Heart left ventricle (tissue), 16 donors: ENCODE results near the gene SUCO. TPM values are rescaled to one million over a fixed set of nuclear protein-coding genes. Genes with fewer than 3 reads are reported as not detected.
"Not testable (repeated sequence)": the region's sequence is repeated elsewhere in the genome, so short reads cannot be mapped to it uniquely, and the experiment has no call there.

Experiments used
- ATAC-seq, 4 donors: fragments of 200-7000 bp; cut with Tn5 transposase; one replicate each; pipeline ENCODE4 v1.9.1; 2020 to 2022; ENCODE audit warnings: moderate library complexity in 4 of 4, mild to moderate bottlenecking in 3 of 4, moderate number of reproducible peaks in 1 of 4
- DNase-seq, 5 donors: peaks; one replicate each; pipeline ENCODE4 v3.0.0-alpha.2; 2020
- H3K27ac ChIP-seq, 12 donors: fragments of 200-600 bp; sonication (generic) in 4 of 12; one replicate each; pipeline versions ENCODE4 v1.5.0 to v1.8.0; 2016 to 2022; ENCODE audit warnings: mild to moderate bottlenecking in 2 of 12
- H3K27me3 ChIP-seq, 9 donors: fragments of 200-600 bp; sonication (generic) in 2 of 9; one replicate each; pipeline versions ENCODE4 v1.5.1 to v1.8.0; 2016 to 2022; ENCODE audit warnings: mild to moderate bottlenecking in 3 of 9
- H3K36me3 ChIP-seq, 9 donors: fragments of 200-600 bp; sonication (generic) in 2 of 9; one replicate each; pipeline versions ENCODE4 v1.5.0 to v1.8.0; 2018 to 2022; ENCODE audit warnings: mild to moderate bottlenecking in 2 of 9
- H3K4me1 ChIP-seq, 12 donors: fragments of 200-600 bp; sonication (generic) in 4 of 12; one replicate each; pipeline versions ENCODE4 v1.5.0 to v1.8.0; 2016 to 2022; ENCODE audit warnings: mild to moderate bottlenecking in 3 of 12
- H3K4me3 ChIP-seq, 12 donors: fragments of 200-600 bp; sonication (generic) in 4 of 12; one replicate each; pipeline versions ENCODE4 v1.5.0 to v1.8.0; 2017 to 2022; ENCODE audit warnings: mild to moderate bottlenecking in 9 of 12, moderate library complexity in 4 of 12
- H3K9me3 ChIP-seq, 12 donors: fragments of 200-600 bp; sonication (generic) in 4 of 12; one replicate each; pipeline versions ENCODE4 v1.5.0 to v1.8.0; 2016 to 2022; ENCODE audit warnings: mild to moderate bottlenecking in 1 of 12
- CTCF ChIP-seq, 12 donors: fragments of 200-600 bp; sonication (generic) in 4 of 12; IDR thresholded peaks; one replicate each; pipeline versions ENCODE4 v1.5.0 to v1.8.0; 2018 to 2022; ENCODE audit warnings: antibody characterized with exemption in 12 of 12, mild to moderate bottlenecking in 5 of 12
- POLR2A ChIP-seq, 2 donors: fragments of 450-650 bp; IDR thresholded peaks; one replicate each; pipeline ENCODE4 v1.6.1; 2017; ENCODE audit warnings: antibody characterized with exemption in 2 of 2, mild to moderate bottlenecking in 2 of 2, moderate library complexity in 2 of 2
- WGBS, 4 donors: extraction: QIAGEN DNeasy Blood & Tissue Kit in 2 of 4; methylation state at CpG; one replicate each; pipeline versions ENCODE4 v1.1.5 to v1.1.7; 2013 to 2018; 5-methylcytosine and 5-hydroxymethylcytosine counted together
- intact Hi-C, 10 donors: fragments of 100-400 bp; cut with DNase I; formaldehyde crosslinking; loops; one replicate each; pipeline versions ENCODE4 v1.11.1 to v1.14.2; 2022
- polyA plus RNA-seq, 2 donors: library from polyadenylated mRNA; stranded (reverse); fragments of 200-250 nt; gene quantifications; one replicate each; pipeline ENCODE4 v1.2.3, GENCODE V29; 2013
- total RNA-seq, 9 donors: library from RNA; depleted of rRNA in 2 of 9; stranded (reverse); fragments of >200 nt in 2 of 9; fragmentation: NEBNext Ultra II Directional in 3 of 9; extraction: Animal tissue kit (Norgen Biotek cat#: 25700) in 3 of 9; gene quantifications; one replicate each; pipeline versions ENCODE4 v1.1.0 to v1.2.4, GENCODE V29; 2016 to 2023
- donor health status: ischemic (EF 13 %, LVEDD 7.1; RV severe dilation, severe dysfunction).
- donor health status: healthy with polysubstance abuse.
- donor health status: DM: no; HTN: yes; CAD: no.
- donor health status: DM: no; HTN: no; CAD: no.
- donor health status: ischemic (EF 25% LVEDD 6.9; RV normal size, moderate dysfunction).
- donor health status: ischemic (EF 25% LVEDD 5.7; RV mildly dilated, moderate dysfunction).
- donor health status: healthy.
- donor health status: DM: yes; HTN: yes; CAD: no.
- donor health status: ischemic (EF 35%, LVEDD 5.7; RV mildly dilated, moderate dysfunction).
- donor health status: nonischemic (EF 11% LVEDD 7.7; RV severe dilation, severe dysfunction).
- donor health status: DM: yes; HTN: yes; CAD: no.
- donor health status: PGD.
- donor health status: ischemic (EF 29% LVEDD 5.4; RV normal size, mild dysfunction).
- donor health status: nonischemic (EF 23%, LVEDD 6.1; RV moderate dilation, normal function).

Gene SUCO
- total and polyA plus RNA-seq, 11 donors = 6.7 to 33.4 (median 23.7) TPM

- Histone ChIP-seq H3K27me3 (peaks cover 0 to 7% (median 0%) of the 10 kb centered on the region in 9 donors), H3K27ac (no peak overlapping the region), H3K4me3 (no peak overlapping the region), H3K4me1 (peaks cover 0 to 10% (median 0%) of the 10 kb centered on the region in 12 donors), H3K9me3 (no peaks in the 10 kb centered on the region), H3K36me3 (no peaks in the 10 kb centered on the region)
- ATAC-seq = no peak
- intact Hi-C loops = no loop called here
- no peak for DNase-seq
- no peak for TF ChIP-seq CTCF (IDR thresholded peaks at IDR 0.05)
- no peak for TF ChIP-seq POLR2A (IDR thresholded peaks at IDR 0.05)
- 66 to 84% (median 73%) methylated on average over 1 of the region's 1 CpG for WGBS, 4 donors
Observed at GRCh38 chr1:172492421-172492820, 40.5 kb upstream of the SUCO start.

- intact Hi-C loops = no loop called here
- H3K27me3 ChIP-seq = no peaks in the 10 kb centered on the region
- H3K4me1 ChIP-seq = peaks cover 0 to 14% (median 0%) of the 10 kb centered on the region in 12 donors
- ATAC-seq (no peak), DNase-seq (no peak)
- 90 to 96% (median 94%) methylated on average over 2 of the region's 2 CpGs for WGBS, 4 donors
- H3K4me3 ChIP-seq = no peak overlapping the region
- H3K27ac ChIP-seq = no peak overlapping the region
- no peaks in the 10 kb centered on the region for H3K9me3 ChIP-seq
- no peaks in the 10 kb centered on the region for H3K36me3 ChIP-seq
- TF ChIP-seq CTCF (IDR thresholded peaks at IDR 0.05) (no peak), POLR2A (IDR thresholded peaks at IDR 0.05) (no peak)
Observed at GRCh38 chr1:172494166-172494565, 38.8 kb upstream of the SUCO start.

- DNase-seq, ATAC-seq, H3K27me3 ChIP-seq, H3K9me3 ChIP-seq, H3K27ac ChIP-seq, H3K36me3 ChIP-seq, intact Hi-C loops, H3K4me3 ChIP-seq: not testable (repeated sequence)
- peaks cover 0 to 17% (median 0%) of the 10 kb centered on the region in 12 donors for H3K4me1 ChIP-seq
- 84 to 90% (median 89%) methylated on average over 5 of the region's 5 CpGs for WGBS, 4 donors
Observed at GRCh38 chr1:172496127-172496526, 36.8 kb upstream of the SUCO start.

- no peaks in the 10 kb centered on the region for H3K9me3 ChIP-seq
- intact Hi-C loops = no loop called here
- H3K4me3 ChIP-seq = no peak overlapping the region
- no peaks in the 10 kb centered on the region for H3K27me3 ChIP-seq
- H3K4me1 ChIP-seq = peaks cover 0 to 17% (median 0%) of the 10 kb centered on the region in 12 donors
- WGBS, 4 donors = 14 to 23% (median 20%) methylated on average over 1 of the region's 1 CpG
- DNase-seq (no peak), ATAC-seq (no peak)
- H3K27ac ChIP-seq = peak overlapping the region in 2 of 12 donors; percentile 0 to 33
- no peak for TF ChIP-seq CTCF (IDR thresholded peaks at IDR 0.05)
- TF ChIP-seq POLR2A (IDR thresholded peaks at IDR 0.05) = no peak
- no peaks in the 10 kb centered on the region for H3K36me3 ChIP-seq
Observed at GRCh38 chr1:172496678-172497077, 36.3 kb upstream of the SUCO start.

GRCh38 chr1:172497230-172497629 is 35.7 kb upstream of the SUCO start:
- Histone ChIP-seq H3K4me3 (no peak overlapping the region), H3K36me3 (no peaks in the 10 kb centered on the region), H3K4me1 (peaks cover 0 to 17% (median 0%) of the 10 kb centered on the region in 12 donors), H3K27ac (peak overlapping the region in 3 of 12 donors; percentile 0 to 33 (median 2)), H3K9me3 (no peaks in the 10 kb centered on the region), H3K27me3 (no peaks in the 10 kb centered on the region)
- DNase-seq = peak in 1 of 5 donors; percentile 7
- WGBS, 4 donors = 13 to 24% (median 22%) methylated on average over 5 of the region's 5 CpGs
- intact Hi-C loops = no loop called here
- TF ChIP-seq CTCF (IDR thresholded peaks at IDR 0.05) (no peak), POLR2A (IDR thresholded peaks at IDR 0.05) (no peak)
- peak in 3 of 4 donors; percentile 34 to 82 (median 43) for ATAC-seq
